NCI-H345 treated with DMSO at 0.1 percent for 48 hours (cell line): ENCODE data around the gene PMEPA1.

Experiments
- DNase-seq: peaks from one replicate; lab custom pipeline; 2025; ENCODE audit not compliant: unreplicated experiment; lab: John Stamatoyannopoulos, UW

PMEPA1 gene

GRCh38 chr20:57625978-57626377 is 83.8 kb downstream of the PMEPA1 start:
- DNase-seq, result no peak

GRCh38 chr20:57625181-57625958 is 84.4 kb downstream of the PMEPA1 start:
- DNase-seq, result no peak

GRCh38 chr20:57624124-57624523 is 85.7 kb downstream of the PMEPA1 start:
- no peak for DNase-seq

- no peak for DNase-seq
These were observed 87.0 kb downstream of the PMEPA1 start for GRCh38 chr20:57622579-57623381.

- no peak for DNase-seq
These were observed 87.6 kb downstream of the PMEPA1 start for GRCh38 chr20:57622201-57622570.

GRCh38 chr20:57621421-57622200 is 88.2 kb downstream of the PMEPA1 start:
- no peak for DNase-seq

GRCh38 chr20:57620999-57621398 is 88.8 kb downstream of the PMEPA1 start:
- no peak for DNase-seq

- no peak for DNase-seq
These were observed 89.4 kb downstream of the PMEPA1 start, which contains the start of gene ZBP1 for GRCh38 chr20:57620274-57620990. TSS of gene ZBP1 (minus strand) at chr20:57620426. CDS start at chr20:57620295, 131 bp downstream.

- DNase-seq, result no peak
These were observed 90.6 kb downstream of the PMEPA1 start for GRCh38 chr20:57619051-57619831.

GRCh38 chr20:57618764-57619050 is 91.1 kb downstream of the PMEPA1 start:
- no peak for DNase-seq

- no peak for DNase-seq
These were observed 91.6 kb downstream of the PMEPA1 start for GRCh38 chr20:57618091-57618763.

GRCh38 chr20:57617079-57617795 is 92.6 kb downstream of the PMEPA1 start:
- no peak for DNase-seq

- DNase-seq, result no peak
These were observed 93.5 kb downstream of the PMEPA1 start for GRCh38 chr20:57616143-57616951.

- DNase-seq, result no peak
These were observed 94.4 kb downstream of the PMEPA1 start for GRCh38 chr20:57615445-57615811.

GRCh38 chr20:57614490-57615444 is 95.0 kb downstream of the PMEPA1 start:
- DNase-seq, result no peak

GRCh38 chr20:57613481-57613921 is 96.3 kb downstream of the PMEPA1 start:
- no peak for DNase-seq

- no peak for DNase-seq
These were observed 96.9 kb downstream of the PMEPA1 start for GRCh38 chr20:57612916-57613315.
